Umbilical cord (tissue), 2 donors: ENCODE results near the gene CANT1. TPM values are rescaled to one million over a fixed set of nuclear protein-coding genes. Genes with fewer than 3 reads are reported as not detected.

Experiments
- DNase-seq: peaks from one replicate; pipeline ENCODE4 v3.0.0-alpha.2; 2015; ENCODE audit warnings: low spot score
- total RNA-seq: library from RNA; depleted of rRNA; stranded (reverse); fragments of >200 nt; gene quantifications from one replicate; pipeline ENCODE4 v1.2.3, GENCODE V29; 2014; ENCODE audit warnings: low replicate concordance; ENCODE audit not compliant: insufficient read depth

Gene CANT1
- 21.4 TPM for total RNA-seq

GRCh38 chr17:79009397-79010303 lies at the start of gene CANT1:
CANT1 (minus strand) TSS chr17:79009764; CDS start chr17:78997622, 12,142 bp downstream.
- DNase-seq = peak; percentile 94

DNA sequence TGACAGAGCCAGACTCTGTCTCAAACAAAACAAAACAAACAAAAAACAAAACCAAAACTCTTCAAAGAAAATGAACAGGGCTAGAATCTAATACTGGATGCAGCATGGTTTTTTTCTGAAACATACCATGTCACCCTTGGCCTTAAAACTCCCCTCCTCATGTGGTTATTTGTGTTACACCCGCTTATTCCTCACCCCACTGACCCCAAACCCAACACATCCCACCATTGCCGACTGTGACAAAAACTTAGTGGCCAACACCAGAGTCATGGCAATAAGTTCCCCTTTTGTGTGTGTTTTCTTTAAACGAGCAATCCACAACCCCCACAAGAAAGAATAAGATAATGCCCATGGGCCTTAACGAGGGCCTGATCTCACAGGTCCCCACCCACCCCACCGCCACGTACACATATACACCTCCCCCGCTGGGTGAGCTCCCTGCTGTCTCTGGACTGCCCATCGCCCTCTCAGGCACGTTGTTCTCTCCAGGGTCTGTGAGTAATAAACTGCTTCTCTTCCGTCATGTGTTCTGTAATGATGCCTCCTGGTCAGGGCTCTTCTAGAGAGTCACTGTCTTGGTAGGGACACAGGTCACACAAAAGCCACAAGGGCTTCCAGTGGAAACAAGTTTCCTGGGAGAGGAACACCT lies 48.3 kb upstream of the CANT1 start:
- DNase-seq = no peak

GRCh38 chr17:79055197-79055596 lies 45.6 kb upstream of the CANT1 start:
- DNase-seq = no peak

- no peak for DNase-seq
Observed at GRCh38 chr17:79054200-79054960, 44.8 kb upstream of the CANT1 start.

DNA sequence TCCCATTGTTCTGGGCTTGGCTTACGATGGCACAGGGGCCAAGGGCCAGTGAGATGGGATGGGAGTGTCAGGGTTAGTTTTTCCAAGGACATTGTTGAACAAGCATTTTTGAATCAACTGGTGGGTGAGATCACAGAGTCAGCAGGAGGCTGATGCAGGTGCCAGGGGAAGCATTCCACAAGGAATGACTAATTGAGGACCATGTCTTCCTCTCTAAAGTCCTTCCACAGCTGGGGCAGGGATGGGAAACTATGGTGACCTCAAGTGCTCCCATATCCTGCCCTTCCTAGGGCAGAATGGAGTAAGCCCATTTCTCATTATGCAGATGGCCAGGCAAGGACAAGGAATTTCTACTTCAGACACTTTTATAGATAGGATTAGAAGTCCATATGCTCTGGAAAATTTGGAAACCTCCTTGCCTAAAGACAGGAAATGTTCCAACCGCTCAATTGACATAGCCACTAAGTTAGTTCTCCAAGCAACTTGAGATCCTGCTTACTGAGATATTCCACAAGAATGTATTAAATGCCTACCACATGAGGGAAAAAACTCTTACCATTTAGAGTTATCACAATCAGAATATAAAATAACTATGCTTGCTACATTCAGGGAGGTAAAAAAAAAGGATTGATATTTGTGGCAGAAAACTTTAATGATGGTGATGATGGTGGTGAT lies 43.8 kb upstream of the CANT1 start:
- no peak for DNase-seq

GRCh38 chr17:79052131-79052530 lies 42.6 kb upstream of the CANT1 start:
- DNase-seq = no peak

DNA sequence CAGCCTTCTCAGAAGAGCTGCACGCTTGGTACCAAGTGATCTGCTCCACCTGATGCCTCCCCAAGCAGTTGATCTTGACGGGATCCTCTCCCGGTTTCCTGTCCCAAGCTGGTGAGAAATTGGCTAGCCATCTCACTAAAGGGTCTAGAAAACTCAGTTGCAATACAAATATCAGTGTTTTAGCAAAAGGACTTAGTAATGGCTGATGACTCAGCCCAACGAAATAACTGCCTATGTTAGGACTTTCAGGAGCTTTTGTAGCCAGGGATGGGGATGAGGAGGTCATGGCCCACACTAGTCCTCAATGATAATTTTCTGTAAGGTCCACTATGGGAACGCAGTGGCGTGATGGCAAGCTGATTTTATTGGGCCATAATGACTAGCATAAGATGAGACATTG lies 41.7 kb upstream of the CANT1 start:
- no peak for DNase-seq

GRCh38 chr17:79050551-79050950 lies 41.0 kb upstream of the CANT1 start:
- DNase-seq = no peak

DNA sequence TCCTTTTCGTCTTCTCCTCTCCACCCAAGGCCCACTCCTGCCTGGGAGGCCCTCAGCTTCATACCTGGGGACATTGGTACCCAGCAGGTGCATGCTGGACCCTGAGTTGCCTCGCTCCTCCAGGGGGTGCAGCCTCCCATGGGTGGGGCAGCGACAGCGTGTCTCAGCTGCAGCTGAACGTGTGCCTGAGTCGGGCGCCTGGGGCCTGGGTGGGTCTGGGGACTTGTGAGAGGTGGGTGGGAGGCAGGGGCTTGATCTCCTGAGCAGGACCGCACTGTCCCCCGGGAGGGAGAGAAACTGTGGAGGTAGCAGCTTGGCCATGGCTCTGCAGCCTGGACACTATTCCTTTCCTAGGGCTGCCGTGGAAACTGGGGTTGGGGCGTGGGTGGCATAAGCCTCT lies 40.3 kb upstream of the CANT1 start:
- DNase-seq = no peak

- no peak for DNase-seq
Observed at GRCh38 chr17:79048826-79049755, 39.5 kb upstream of the CANT1 start.

DNA sequence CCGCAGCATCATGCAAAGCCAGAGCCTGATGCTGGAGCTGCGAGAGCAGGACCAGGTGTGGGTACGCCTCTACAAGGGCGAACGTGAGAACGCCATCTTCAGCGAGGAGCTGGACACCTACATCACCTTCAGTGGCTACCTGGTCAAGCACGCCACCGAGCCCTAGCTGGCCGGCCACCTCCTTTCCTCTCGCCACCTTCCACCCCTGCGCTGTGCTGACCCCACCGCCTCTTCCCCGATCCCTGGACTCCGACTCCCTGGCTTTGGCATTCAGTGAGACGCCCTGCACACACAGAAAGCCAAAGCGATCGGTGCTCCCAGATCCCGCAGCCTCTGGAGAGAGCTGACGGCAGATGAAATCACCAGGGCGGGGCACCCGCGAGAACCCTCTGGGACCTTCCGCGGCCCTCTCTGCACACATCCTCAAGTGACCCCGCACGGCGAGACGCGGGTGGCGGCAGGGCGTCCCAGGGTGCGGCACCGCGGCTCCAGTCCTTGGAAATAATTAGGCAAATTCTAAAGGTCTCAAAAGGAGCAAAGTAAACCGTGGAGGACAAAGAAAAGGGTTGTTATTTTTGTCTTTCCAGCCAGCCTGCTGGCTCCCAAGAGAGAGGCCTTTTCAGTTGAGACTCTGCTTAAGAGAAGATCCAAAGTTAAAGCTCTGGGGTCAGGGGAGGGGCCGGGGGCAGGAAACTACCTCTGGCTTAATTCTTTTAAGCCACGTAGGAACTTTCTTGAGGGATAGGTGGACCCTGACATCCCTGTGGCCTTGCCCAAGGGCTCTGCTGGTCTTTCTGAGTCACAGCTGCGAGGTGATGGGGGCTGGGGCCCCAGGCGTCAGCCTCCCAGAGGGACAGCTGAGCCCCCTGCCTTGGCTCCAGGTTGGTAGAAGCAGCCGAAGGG lies 38.6 kb upstream of the CANT1 start:
- no peak for DNase-seq

DNA sequence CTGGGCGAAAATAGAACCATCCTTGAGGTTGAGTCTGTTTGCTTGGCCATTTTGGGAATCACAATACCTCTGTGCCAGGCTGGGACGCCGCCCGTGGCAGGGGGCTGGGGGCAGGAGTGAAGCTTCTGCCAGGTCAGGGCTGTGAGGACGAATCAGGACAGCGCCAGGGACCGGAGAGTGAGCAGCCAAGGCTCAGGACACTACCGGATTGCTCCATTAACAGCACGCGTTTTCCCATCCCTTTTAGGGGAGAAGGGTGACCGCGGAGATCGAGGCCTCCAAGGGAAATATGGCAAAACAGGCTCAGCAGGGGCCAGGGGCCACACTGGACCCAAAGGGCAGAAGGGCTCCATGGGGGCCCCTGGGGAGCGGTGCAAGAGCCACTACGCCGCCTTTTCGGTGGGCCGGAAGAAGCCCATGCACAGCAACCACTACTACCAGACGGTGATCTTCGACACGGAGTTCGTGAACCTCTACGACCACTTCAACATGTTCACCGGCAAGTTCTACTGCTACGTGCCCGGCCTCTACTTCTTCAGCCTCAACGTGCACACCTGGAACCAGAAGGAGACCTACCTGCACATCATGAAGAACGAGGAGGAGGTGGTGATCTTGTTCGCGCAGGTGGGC lies 37.8 kb upstream of the CANT1 start:
- no peak for DNase-seq

GRCh38 chr17:79046916-79047280 lies 37.3 kb upstream of the CANT1 start:
- no peak for DNase-seq

DNA sequence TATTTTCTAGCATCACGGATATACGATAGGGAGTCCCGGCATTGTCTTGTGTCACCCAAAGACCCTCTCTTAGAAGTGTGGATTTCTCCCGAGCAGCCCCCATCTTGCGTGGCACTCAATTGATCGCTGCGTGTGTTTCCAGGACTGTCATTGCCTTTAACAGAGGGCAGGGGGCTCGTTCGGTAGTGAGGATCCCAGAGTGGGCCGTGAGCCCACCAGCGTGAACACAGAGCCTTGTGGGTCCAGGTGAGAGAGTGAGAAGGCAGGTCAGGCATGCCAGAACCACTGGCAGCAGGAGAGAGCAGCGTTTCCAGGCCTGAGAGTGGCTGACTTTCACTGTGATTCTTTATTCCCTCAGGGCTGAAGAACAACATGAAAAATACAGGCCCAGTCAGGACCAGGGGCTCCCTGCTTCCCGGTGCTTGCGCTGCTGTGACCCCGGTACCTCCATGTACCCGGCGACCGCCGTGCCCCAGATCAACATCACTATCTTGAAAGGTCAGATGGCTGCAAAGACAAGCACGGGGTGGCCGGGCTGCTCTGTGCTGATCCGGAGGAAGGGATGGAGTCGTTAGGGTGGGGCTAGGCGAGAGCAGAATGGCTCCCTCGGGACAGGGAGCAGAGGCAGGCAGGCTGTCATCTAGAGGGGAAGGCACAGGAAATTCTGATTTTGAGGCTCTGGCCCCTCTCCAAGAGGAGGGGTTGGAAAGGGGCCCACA lies 36.8 kb upstream of the CANT1 start:
- no peak for DNase-seq

DNA sequence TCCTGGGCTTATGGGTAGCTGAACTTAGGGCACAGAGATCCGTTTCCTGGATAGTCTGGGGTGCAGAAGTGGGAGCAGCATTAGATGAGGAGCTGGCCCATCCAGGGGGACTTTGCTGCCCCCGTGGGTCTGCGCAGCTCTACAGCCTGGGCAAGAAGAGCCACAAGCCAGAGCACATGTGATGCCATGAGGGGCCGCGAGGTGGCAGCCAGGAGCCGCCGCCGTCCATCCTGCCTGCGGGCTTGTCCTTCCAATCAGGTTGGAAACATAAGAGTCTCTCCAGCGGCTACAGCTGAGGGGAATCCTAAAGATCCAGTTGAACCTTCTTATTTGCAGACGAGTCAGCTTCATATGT lies 36.3 kb upstream of the CANT1 start:
- DNase-seq = peak; percentile 56

GRCh38 chr17:79045001-79045729 lies 35.6 kb upstream of the CANT1 start:
- DNase-seq = no peak

DNA sequence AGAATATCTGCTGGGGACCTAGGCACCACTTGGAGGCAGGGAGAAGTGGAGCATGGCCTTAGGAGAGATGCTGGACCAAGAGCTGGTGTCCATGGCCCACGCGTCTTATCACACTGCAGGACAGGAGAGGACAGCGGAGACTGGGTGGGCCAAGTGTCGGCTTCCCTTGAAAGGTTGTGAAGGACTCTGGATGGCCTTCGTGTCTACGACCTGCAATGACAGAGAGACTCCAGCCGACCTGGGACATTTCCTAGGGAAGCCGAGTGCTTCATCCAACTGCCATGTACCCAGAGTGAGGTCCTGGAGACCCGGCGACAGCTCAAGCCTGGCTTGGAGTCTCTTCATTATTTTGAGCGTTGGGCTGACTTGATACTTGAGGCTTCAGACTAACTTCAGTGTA lies 34.9 kb upstream of the CANT1 start:
- no peak for DNase-seq

GRCh38 chr17:79043931-79044320 lies 34.4 kb upstream of the CANT1 start:
- no peak for DNase-seq
